KOPT-K1 (cell line): ENCODE data around the gene ALKBH7.
"Not testable (repeated sequence)": the region's sequence is repeated elsewhere in the genome, so short reads cannot be mapped to it uniquely, and the experiment has no call there.

ENCODE experiments used
- H3K27ac ChIP-seq: fragments of 200-600 bp; sonication (generic); 2 replicates; pipeline ENCODE4 v1.5.1; 2016; ENCODE audit warnings: antibody characterized with exemption, mild to moderate bottlenecking, low read depth, low read length; ENCODE audit not compliant: poor library complexity, severe bottlenecking
- H3K36me3 ChIP-seq: fragments of 200-600 bp; sonication (generic); 2 replicates; pipeline ENCODE4 v1.5.1; 2017; ENCODE audit warnings: antibody characterized with exemption, mild to moderate bottlenecking, low read length, moderate library complexity; ENCODE audit not compliant: insufficient read depth
- H3K9me3 ChIP-seq: fragments of 200-600 bp; sonication (generic); 2 replicates; pipeline ENCODE4 v1.5.1; 2017; ENCODE audit warnings: antibody characterized with exemption, low read length, mild to moderate bottlenecking; ENCODE audit not compliant: insufficient read depth, poor library complexity, severe bottlenecking

The ALKBH7 gene, protein sequence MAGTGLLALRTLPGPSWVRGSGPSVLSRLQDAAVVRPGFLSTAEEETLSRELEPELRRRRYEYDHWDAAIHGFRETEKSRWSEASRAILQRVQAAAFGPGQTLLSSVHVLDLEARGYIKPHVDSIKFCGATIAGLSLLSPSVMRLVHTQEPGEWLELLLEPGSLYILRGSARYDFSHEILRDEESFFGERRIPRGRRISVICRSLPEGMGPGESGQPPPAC

GRCh38 chr19:6372594-6373095 lies at the start of gene ALKBH7:
ALKBH7 (plus strand) TSS chr19:6372794; CDS start chr19:6372821, 27 bp downstream.
- H3K27ac ChIP-seq: peak within 1 kb of the TSS; percentile 86
- H3K9me3 ChIP-seq: no peaks in the 10 kb centered on the region
- H3K36me3 ChIP-seq: peaks cover 28% of the 10 kb centered on the region

DNA sequence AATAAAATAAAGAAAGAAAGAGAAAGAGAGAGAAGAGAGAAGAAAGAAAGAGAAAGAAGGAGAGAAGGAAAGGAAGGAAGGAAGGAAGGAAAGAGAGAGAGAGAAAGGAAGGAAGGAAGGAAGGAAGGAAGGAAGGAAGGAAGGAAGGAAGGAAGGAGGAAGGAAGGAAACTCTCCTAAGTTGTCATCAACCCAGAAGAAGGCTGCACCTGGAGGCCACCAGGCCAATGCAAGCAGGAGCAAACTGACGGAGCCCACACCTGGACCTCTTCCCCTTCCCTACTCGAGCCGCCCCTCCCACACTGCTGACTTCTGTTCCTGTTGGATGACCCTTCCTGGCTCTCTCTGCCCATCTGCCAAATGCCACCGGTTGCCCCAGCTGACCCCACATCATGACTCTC lies 47.8 kb upstream of the ALKBH7 start:
- H3K9me3 ChIP-seq: no peaks in the 10 kb centered on the region
- no peaks in the 10 kb centered on the region for H3K36me3 ChIP-seq
- H3K27ac ChIP-seq: no peak overlapping the region

- Histone ChIP-seq H3K27ac (no peak overlapping the region), H3K36me3 (no peaks in the 10 kb centered on the region), H3K9me3 (no peaks in the 10 kb centered on the region)
Observed at GRCh38 chr19:6325614-6326013, 47.0 kb upstream of the ALKBH7 start.

DNA sequence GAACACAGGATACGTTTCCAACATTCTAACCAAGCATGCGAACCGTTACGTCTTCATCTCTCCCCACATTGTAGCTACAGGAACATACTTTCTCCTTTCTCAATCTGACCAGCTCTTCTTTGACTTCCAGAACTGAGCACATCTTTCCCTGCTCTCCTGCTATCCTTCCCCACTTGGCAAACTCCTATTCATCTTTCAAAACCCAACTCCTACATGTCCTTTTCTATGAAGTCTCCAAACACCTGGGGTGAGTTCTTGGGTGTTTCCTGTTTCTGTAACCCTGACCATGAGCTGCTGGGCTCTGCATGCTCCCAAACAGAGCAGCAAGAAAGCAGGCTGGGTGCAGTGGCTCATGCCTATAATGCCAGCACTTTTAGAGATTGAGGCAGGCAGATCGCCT lies 45.8 kb upstream of the ALKBH7 start:
- H3K27ac ChIP-seq: no peak overlapping the region
- no peaks in the 10 kb centered on the region for H3K36me3 ChIP-seq
- H3K9me3 ChIP-seq: no peaks in the 10 kb centered on the region

DNA sequence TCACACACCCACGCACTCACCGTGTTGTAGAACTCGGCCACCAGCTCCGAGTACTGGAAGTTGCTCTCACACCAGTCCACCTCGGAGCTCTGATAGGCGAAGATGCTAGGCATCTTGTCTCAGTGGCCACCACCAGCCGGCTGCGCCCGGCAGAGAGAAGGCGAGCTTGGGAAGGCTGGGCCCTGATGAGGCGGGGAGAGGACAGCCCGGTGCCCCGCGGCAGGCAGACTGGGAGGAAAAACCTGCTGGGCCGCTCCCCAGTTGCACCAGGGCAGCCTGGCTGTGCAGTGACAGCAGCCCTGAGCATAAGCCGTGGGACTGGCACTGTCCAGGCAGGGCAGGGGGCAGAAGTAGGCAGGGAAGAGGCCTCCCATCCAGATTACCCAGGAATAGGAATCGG lies 39.2 kb upstream of the ALKBH7 start, which contains the start of gene ACER1:
Gene ACER1, minus strand, starts transcription at position 174 of the 400 bp plus-strand sequence. Its CDS starts 61 bp downstream, at position 113.
- H3K27ac ChIP-seq: no peak within 1 kb of the TSS
- H3K9me3 ChIP-seq: no peaks in the 10 kb centered on the region
- no peaks in the 10 kb centered on the region for H3K36me3 ChIP-seq

- Histone ChIP-seq H3K27ac (no peak overlapping the region), H3K36me3 (no peaks in the 10 kb centered on the region), H3K9me3 (no peaks in the 10 kb centered on the region)
Observed at GRCh38 chr19:6334490-6335285, 37.9 kb upstream of the ALKBH7 start.

DNA sequence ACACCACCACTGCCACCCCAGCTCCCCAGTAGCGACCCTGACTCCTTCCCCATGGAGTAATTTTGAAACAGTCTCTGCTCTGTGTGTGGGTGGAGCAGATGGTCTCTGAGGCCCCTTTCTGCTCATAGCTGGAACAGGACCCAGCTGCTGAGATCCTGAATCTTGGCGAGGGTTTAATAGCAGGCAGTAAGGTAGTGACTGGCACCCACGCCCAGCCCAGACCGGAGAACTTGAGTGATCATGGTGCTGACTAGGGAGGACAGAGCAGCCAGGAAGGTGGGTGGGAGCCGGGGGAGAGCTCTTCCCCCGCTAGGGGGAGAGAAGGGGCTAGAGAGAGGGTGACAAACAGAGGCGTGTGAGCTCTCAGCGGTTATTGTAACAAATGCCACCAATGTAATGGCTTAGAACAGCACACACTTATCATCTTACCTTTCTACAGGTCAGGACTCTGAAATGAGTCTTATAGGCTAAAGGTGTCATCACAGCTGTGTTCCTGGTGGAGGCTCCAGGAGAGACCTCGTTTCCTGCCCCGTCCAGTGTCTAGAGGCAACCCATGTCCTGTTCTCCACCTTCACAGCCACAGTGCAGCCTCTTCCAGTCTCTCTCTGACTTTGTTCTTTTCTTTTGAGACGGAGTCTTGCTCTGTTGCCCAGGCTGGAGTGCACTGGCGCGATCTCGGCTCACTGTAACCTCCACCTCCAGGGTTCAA lies 31.9 kb upstream of the ALKBH7 start:
- Histone ChIP-seq H3K27ac (no peak overlapping the region), H3K9me3 (no peaks in the 10 kb centered on the region), H3K36me3 (no peaks in the 10 kb centered on the region)

DNA sequence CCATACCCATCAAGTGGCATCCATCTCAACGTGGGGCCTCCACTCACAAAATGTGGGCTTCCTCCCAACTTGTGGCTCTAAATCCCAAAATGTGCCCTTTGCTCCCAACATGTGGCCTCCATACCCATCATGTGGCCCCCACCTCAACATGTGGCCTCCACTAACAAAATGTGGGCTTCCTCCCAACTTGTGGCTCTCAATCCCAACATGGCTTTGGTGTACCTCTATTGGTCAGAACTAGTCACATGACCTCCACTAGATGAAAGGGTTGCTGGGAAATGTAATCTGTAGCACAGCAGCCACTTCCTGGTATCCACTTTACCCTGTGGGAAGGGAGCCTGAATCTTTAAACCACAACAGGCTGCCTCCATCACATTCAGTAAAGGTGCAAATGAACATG lies 29.1 kb upstream of the ALKBH7 start:
- Histone ChIP-seq H3K27ac (no peak overlapping the region), H3K9me3 (no peaks in the 10 kb centered on the region), H3K36me3 (no peaks in the 10 kb centered on the region)

DNA sequence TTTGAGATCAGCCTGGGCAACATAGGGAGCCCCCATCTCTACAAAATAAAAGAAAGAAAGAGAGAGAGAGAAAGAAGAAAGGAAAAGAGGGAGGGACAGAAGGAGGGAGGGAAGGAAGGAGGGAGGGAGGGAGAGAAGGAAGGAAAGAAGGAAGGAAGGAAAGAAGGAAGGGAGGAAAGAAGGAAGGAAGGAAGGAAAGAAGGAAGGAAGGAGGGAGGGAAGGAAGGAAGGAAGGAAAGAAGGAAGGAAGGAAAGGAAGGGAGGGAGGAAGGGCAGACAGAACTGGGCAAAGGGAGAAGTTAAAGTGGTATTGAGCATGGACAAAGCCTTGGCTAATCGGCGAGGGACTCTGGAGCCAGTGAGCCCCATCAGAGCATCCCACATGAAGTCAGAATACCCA lies 23.3 kb upstream of the ALKBH7 start:
- H3K27ac ChIP-seq, H3K9me3 ChIP-seq, H3K36me3 ChIP-seq: not testable (repeated sequence)

DNA sequence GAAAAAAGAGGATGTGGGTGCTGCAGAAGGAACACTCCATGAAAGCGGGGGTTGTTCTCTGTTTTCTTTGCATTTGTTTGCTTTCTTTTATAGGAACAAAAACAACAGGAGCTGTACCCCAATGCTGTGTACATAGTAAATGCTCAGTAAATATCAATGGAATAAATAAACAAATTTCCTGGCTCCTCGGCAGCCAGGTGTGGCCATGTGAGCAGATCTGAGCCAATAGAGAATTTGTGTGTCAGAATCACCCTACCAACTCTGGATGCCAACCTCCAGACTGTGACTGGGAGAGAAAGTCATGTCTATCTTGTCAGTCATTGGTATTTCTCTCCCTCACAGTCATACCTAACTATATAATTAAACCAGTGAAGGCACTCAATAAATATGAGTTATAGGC lies 21.9 kb upstream of the ALKBH7 start:
- H3K36me3 ChIP-seq: no peaks in the 10 kb centered on the region
- H3K9me3 ChIP-seq: no peaks in the 10 kb centered on the region
- no peak overlapping the region for H3K27ac ChIP-seq

- H3K27ac ChIP-seq: no peak overlapping the region
- no peaks in the 10 kb centered on the region for H3K9me3 ChIP-seq
- H3K36me3 ChIP-seq: no peaks in the 10 kb centered on the region
Observed at GRCh38 chr19:6352381-6353165, 20.0 kb upstream of the ALKBH7 start.

- H3K36me3 ChIP-seq: no peaks in the 10 kb centered on the region
- H3K9me3 ChIP-seq: no peaks in the 10 kb centered on the region
- no peak overlapping the region for H3K27ac ChIP-seq
Observed at GRCh38 chr19:6354098-6354674, 18.4 kb upstream of the ALKBH7 start.

GRCh38 chr19:6355321-6356040 lies 17.1 kb upstream of the ALKBH7 start:
- H3K27ac ChIP-seq, H3K36me3 ChIP-seq, H3K9me3 ChIP-seq: not testable (repeated sequence)

GRCh38 chr19:6357174-6357573 lies 15.4 kb upstream of the ALKBH7 start:
- H3K27ac ChIP-seq: no peak overlapping the region
- no peaks in the 10 kb centered on the region for H3K36me3 ChIP-seq
- H3K9me3 ChIP-seq: no peaks in the 10 kb centered on the region
